ENCODE data around the gene ARSA. TPM values are rescaled to one million over a fixed set of nuclear protein-coding genes. Genes with fewer than 3 reads are reported as not detected.

The ARSA gene
- total and polyA plus RNA-seq, 2 of the 13 experiments (the other 11 are each of a cell fraction or from before 2014, with no cell fraction given) = 9.0 to 11.5 TPM

GRCh38 chr22:50599816-50600455, 28.0 kb downstream of the ARSA start (continued):
- TF ChIP-seq ZNF142 (CRISPR knock-in tag; IDR thresholded peaks at IDR 0.05) (peak; percentile 96), ZNF724P (CRISPR knock-in tag; IDR thresholded peaks at IDR 0.05; ENCODE audit: borderline replicate concordance) (peak; percentile 99), HOXA7 (CRISPR knock-in tag; IDR thresholded peaks at IDR 0.05) (peak; percentile 98), ZSCAN20 (CRISPR knock-in tag; IDR thresholded peaks at IDR 0.05; ENCODE audit: borderline replicate concordance) (peak; percentile 99), MEF2D (CRISPR knock-in tag; IDR thresholded peaks at IDR 0.05) (peak; percentile 95), THYN1 (CRISPR knock-in tag; IDR thresholded peaks at IDR 0.05; ENCODE audit: borderline replicate concordance, low read depth) (no peak), MAZ (IDR thresholded peaks at IDR 0.05; ENCODE audit: borderline replicate concordance, low read depth, low read length) (peak; percentile 36; the same call in 1 of the 2 replicates), MAZ (CRISPR knock-in tag; IDR thresholded peaks at IDR 0.05; ENCODE audit: low read depth) (peak; percentile 94), NFAT5 (CRISPR knock-in tag; IDR thresholded peaks at IDR 0.05) (peak; percentile 99), HHEX (CRISPR knock-in tag; IDR thresholded peaks at IDR 0.05) (peak; percentile 57), ZNF605 (CRISPR knock-in tag; IDR thresholded peaks at IDR 0.05) (peak; percentile 96)
- TF ChIP-seq, protein P1, sequence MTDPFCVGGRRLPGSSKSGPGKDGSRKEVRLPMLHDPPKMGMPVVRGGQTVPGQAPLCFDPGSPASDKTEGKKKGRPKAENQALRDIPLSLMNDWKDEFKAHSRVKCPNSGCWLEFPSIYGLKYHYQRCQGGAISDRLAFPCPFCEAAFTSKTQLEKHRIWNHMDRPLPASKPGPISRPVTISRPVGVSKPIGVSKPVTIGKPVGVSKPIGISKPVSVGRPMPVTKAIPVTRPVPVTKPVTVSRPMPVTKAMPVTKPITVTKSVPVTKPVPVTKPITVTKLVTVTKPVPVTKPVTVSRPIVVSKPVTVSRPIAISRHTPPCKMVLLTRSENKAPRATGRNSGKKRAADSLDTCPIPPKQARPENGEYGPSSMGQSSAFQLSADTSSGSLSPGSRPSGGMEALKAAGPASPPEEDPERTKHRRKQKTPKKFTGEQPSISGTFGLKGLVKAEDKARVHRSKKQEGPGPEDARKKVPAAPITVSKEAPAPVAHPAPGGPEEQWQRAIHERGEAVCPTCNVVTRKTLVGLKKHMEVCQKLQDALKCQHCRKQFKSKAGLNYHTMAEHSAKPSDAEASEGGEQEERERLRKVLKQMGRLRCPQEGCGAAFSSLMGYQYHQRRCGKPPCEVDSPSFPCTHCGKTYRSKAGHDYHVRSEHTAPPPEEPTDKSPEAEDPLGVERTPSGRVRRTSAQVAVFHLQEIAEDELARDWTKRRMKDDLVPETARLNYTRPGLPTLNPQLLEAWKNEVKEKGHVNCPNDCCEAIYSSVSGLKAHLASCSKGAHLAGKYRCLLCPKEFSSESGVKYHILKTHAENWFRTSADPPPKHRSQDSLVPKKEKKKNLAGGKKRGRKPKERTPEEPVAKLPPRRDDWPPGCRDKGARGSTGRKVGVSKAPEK (CRISPR knock-in tag; IDR thresholded peaks at IDR 0.05; ENCODE audit: borderline replicate concordance) = no peak

All from HepG2 (cell line).